Neuronal stem cell (in vitro differentiated cells): Measurements from ENCODE around the gene FOXE1.

Source experiments
- DNase-seq: peaks from one replicate; pipeline ENCODE4 v3.0.0-alpha.2; 2013; ENCODE audit warnings: low spot score
- H2AFZ ChIP-seq: one replicate; pipeline ENCODE4 v1.6.1; 2013; ENCODE audit warnings: mild to moderate bottlenecking, low read length, inconsistent platforms
- H2AK5ac ChIP-seq: 2 replicates; pipeline ENCODE4 v1.6.1; 2013; ENCODE audit warnings: low read depth, mild to moderate bottlenecking, inconsistent platforms, low read length, moderate library complexity, mixed read lengths
- H2BK120ac ChIP-seq: 2 replicates; pipeline ENCODE4 v1.6.1; 2013; ENCODE audit warnings: low read depth, mild to moderate bottlenecking, inconsistent platforms, low read length, moderate library complexity, mixed read lengths
- H2BK12ac ChIP-seq: one replicate; pipeline ENCODE4 v1.6.1; 2013; ENCODE audit warnings: low read length, inconsistent platforms
- H2BK15ac ChIP-seq: 2 replicates; pipeline ENCODE4 v1.6.1; 2013; ENCODE audit warnings: mild to moderate bottlenecking, low read length, inconsistent platforms, mixed read lengths
- H2BK5ac ChIP-seq: one replicate; pipeline ENCODE4 v1.6.1; 2013; ENCODE audit warnings: inconsistent platforms, mild to moderate bottlenecking, low read length, moderate library complexity
- H3K14ac ChIP-seq: one replicate; pipeline ENCODE4 v1.6.1; 2013; ENCODE audit warnings: low read length, inconsistent platforms
- H3K18ac ChIP-seq: 2 replicates; pipeline ENCODE4 v1.6.1; 2013; ENCODE audit warnings: low read length, inconsistent platforms
- H3K23ac ChIP-seq: 2 replicates; pipeline ENCODE4 v1.6.1; 2013; ENCODE audit warnings: low read depth, mild to moderate bottlenecking, mixed read lengths, low read length, inconsistent platforms; ENCODE audit not compliant: poor library complexity
- H3K27ac ChIP-seq: replicated peaks from 3 replicates; pipeline ENCODE4 v1.5.1; 2013; ENCODE audit warnings: low read length, inconsistent platforms
- H3K27me3 ChIP-seq, 3 experiments: 2 replicates each; pipeline ENCODE4 v1.6.1; 2013; ENCODE audit warnings: low read length in 3 of 3, mild to moderate bottlenecking in 2 of 3, inconsistent platforms in 1 of 3, low read depth in 1 of 3, mixed read lengths in 1 of 3, moderate library complexity in 1 of 3; ENCODE audit not compliant: control insufficient read depth in 3 of 3, insufficient read depth in 3 of 3
- H3K36me3 ChIP-seq, 2 donors: replicated peaks in 1 of 2; 2 replicates each; pipeline ENCODE4 v1.6.1; 2013; ENCODE audit warnings: low read length in 2 of 2; ENCODE audit not compliant: control insufficient read depth in 2 of 2, insufficient read depth in 2 of 2
- H3K4ac ChIP-seq: 2 replicates; pipeline ENCODE4 v1.6.1; 2013; ENCODE audit warnings: inconsistent platforms, mild to moderate bottlenecking, low read length, moderate library complexity
- H3K4me1 ChIP-seq, 2 donors: 1 replicate in 1 of 2; 2 replicates in 1 of 2; pipeline ENCODE4 v1.6.1; 2013; ENCODE audit warnings: low read length in 2 of 2, low read depth in 1 of 2; ENCODE audit not compliant: control insufficient read depth in 2 of 2, insufficient read depth in 1 of 2
- H3K4me2 ChIP-seq: one replicate; pipeline ENCODE4 v1.6.1; 2013; ENCODE audit warnings: mild to moderate bottlenecking, low read length, inconsistent platforms; ENCODE audit not compliant: insufficient read depth, poor library complexity, severe bottlenecking
- H3K4me3 ChIP-seq, 2 donors: 2 replicates each; pipeline ENCODE4 v1.5.1; 2013; ENCODE audit warnings: low read length in 2 of 2, mild to moderate bottlenecking in 2 of 2, inconsistent platforms in 1 of 2, moderate library complexity in 1 of 2
- H3K79me1 ChIP-seq: one replicate; pipeline ENCODE4 v1.6.1; 2013; ENCODE audit warnings: low read depth, mild to moderate bottlenecking, inconsistent platforms, low read length, moderate library complexity
- H3K9ac ChIP-seq: one replicate; pipeline ENCODE4 v1.6.1; 2013; ENCODE audit warnings: mild to moderate bottlenecking, low read depth, low read length, inconsistent platforms; ENCODE audit not compliant: poor library complexity
- H3K9me3 ChIP-seq, 2 donors: replicated peaks in 1 of 2; 2 replicates each; pipeline versions ENCODE3 to v1.6.1; 2013; ENCODE audit warnings: low read length in 2 of 2, mild to moderate bottlenecking in 2 of 2, inconsistent platforms in 1 of 2, low read depth in 1 of 2, mixed read lengths in 1 of 2, moderate library complexity in 1 of 2; ENCODE audit not compliant: control insufficient read depth in 2 of 2, insufficient read depth in 1 of 2
- H4K8ac ChIP-seq: one replicate; pipeline ENCODE4 v1.6.1; 2013; ENCODE audit warnings: low read depth, mild to moderate bottlenecking, inconsistent platforms, low read length, moderate library complexity
- H4K91ac ChIP-seq: one replicate; pipeline ENCODE4 v1.6.1; 2013; ENCODE audit warnings: low read length, low read depth, mild to moderate bottlenecking, inconsistent platforms; ENCODE audit not compliant: poor library complexity
- WGBS, 2 donors: extraction: QIAGEN DNeasy Blood & Tissue Kit; methylation state at CpG; one replicate each; pipeline ENCODE4 v1.1.7; 2013; ENCODE audit warnings: missing lambda C conversion rate in 2 of 2, mixed read lengths in 1 of 2; ENCODE audit not compliant: insufficient read length in 2 of 2, insufficient replicate concordance in 1 of 2; ENCODE audit errors: extremely low coverage in 2 of 2; 5-methylcytosine and 5-hydroxymethylcytosine counted together

Gene FOXE1

GRCh38 chr9:97808415-97808814 lies 44.6 kb upstream of the FOXE1 start:
- H4K91ac ChIP-seq = no peak overlapping the region
- no peak for DNase-seq
- no peaks in the 10 kb centered on the region for H3K36me3 ChIP-seq
- H2BK120ac ChIP-seq = no peak overlapping the region
- H3K4me2 ChIP-seq = no peak overlapping the region
- no peak overlapping the region for H2BK15ac ChIP-seq
- H3K14ac ChIP-seq = no peak overlapping the region
- peaks cover 0 to 20% of the 10 kb centered on the region in 2 donors for H3K4me1 ChIP-seq
- no peak overlapping the region for H4K8ac ChIP-seq
- no peak overlapping the region for H3K9ac ChIP-seq
- no peak overlapping the region for H3K27ac ChIP-seq
- no peak overlapping the region for H2AFZ ChIP-seq
- H3K23ac ChIP-seq = no peak overlapping the region
- H3K4ac ChIP-seq = no peak overlapping the region
- no peaks in the 10 kb centered on the region for H3K79me1 ChIP-seq
- no peaks in the 10 kb centered on the region for H3K9me3 ChIP-seq
- no peak overlapping the region for H2AK5ac ChIP-seq
- no peak overlapping the region for H3K4me3 ChIP-seq
- peaks cover 0 to 60% (median 3%) of the 10 kb centered on the region in 3 experiments for H3K27me3 ChIP-seq
- no peak overlapping the region for H2BK5ac ChIP-seq
- H2BK12ac ChIP-seq = no peak overlapping the region
- no CpG with 5 or more reads among the region's 5 CpGs for WGBS, 2 donors
- H3K18ac ChIP-seq = no peak overlapping the region

GRCh38 chr9:97808972-97809371 lies 44.1 kb upstream of the FOXE1 start:
- H3K27ac ChIP-seq = no peak overlapping the region
- no peak overlapping the region for H4K91ac ChIP-seq
- H2AFZ ChIP-seq = no peak overlapping the region
- no peak overlapping the region for H4K8ac ChIP-seq
- DNase-seq = no peak
- H3K27me3 ChIP-seq = peaks cover 0 to 55% (median under 1%) of the 10 kb centered on the region in 3 experiments
- H3K9me3 ChIP-seq = no peaks in the 10 kb centered on the region
- no peak overlapping the region for H3K23ac ChIP-seq
- H2BK120ac ChIP-seq = no peak overlapping the region
- H3K4me2 ChIP-seq = no peak overlapping the region
- no peak overlapping the region for H3K18ac ChIP-seq
- H2BK5ac ChIP-seq = no peak overlapping the region
- H3K4ac ChIP-seq = no peak overlapping the region
- H2AK5ac ChIP-seq = no peak overlapping the region
- no peak overlapping the region for H2BK12ac ChIP-seq
- H3K4me1 ChIP-seq = peaks cover 0 to 17% of the 10 kb centered on the region in 2 donors
- no CpG with 5 or more reads among the region's 2 CpGs for WGBS, 2 donors
- no peaks in the 10 kb centered on the region for H3K36me3 ChIP-seq
- H3K79me1 ChIP-seq = no peaks in the 10 kb centered on the region
- H3K4me3 ChIP-seq = no peak overlapping the region
- no peak overlapping the region for H3K9ac ChIP-seq
- no peak overlapping the region for H3K14ac ChIP-seq
- H2BK15ac ChIP-seq = no peak overlapping the region

- Histone ChIP-seq H2BK12ac (no peak overlapping the region), H2AK5ac (no peak overlapping the region), H3K4me3 (no peak overlapping the region), H3K36me3 (no peaks in the 10 kb centered on the region), H3K14ac (no peak overlapping the region), H3K4me1 (peaks cover 0 to 17% of the 10 kb centered on the region in 2 donors), H2BK120ac (no peak overlapping the region), H4K8ac (no peak overlapping the region), H3K79me1 (no peaks in the 10 kb centered on the region), H3K23ac (no peak overlapping the region), H4K91ac (no peak overlapping the region), H2BK5ac (no peak overlapping the region), H3K27ac (no peak overlapping the region), H3K18ac (no peak overlapping the region), H3K27me3 (peaks cover 0 to 50% (median 0%) of the 10 kb centered on the region in 3 experiments), H3K4me2 (no peak overlapping the region), H3K4ac (no peak overlapping the region), H3K9me3 (no peaks in the 10 kb centered on the region), H2BK15ac (peak overlapping the region; percentile 14), H2AFZ (no peak overlapping the region), H3K9ac (no peak overlapping the region)
- no CpG with 5 or more reads among the region's 5 CpGs for WGBS, 2 donors
- DNase-seq = no peak
Observed at GRCh38 chr9:97809666-97810344, 43.2 kb upstream of the FOXE1 start.

GRCh38 chr9:97811533-97812246 lies 41.3 kb upstream of the FOXE1 start:
- Histone ChIP-seq H3K9ac (no peak overlapping the region), H2AK5ac (no peak overlapping the region), H2AFZ (no peak overlapping the region), H3K23ac (no peak overlapping the region), H2BK120ac (no peak overlapping the region), H3K14ac (no peak overlapping the region), H3K18ac (no peak overlapping the region), H3K4ac (no peak overlapping the region), H2BK15ac (no peak overlapping the region), H4K91ac (no peak overlapping the region), H3K79me1 (no peaks in the 10 kb centered on the region), H3K4me2 (no peak overlapping the region), H3K9me3 (no peaks in the 10 kb centered on the region), H3K4me3 (no peak overlapping the region), H2BK12ac (no peak overlapping the region), H3K4me1 (peaks cover 0 to 17% of the 10 kb centered on the region in 2 donors), H3K27ac (no peak overlapping the region), H2BK5ac (no peak overlapping the region), H3K27me3 (peaks cover 0 to 43% (median 0%) of the 10 kb centered on the region in 3 experiments), H4K8ac (no peak overlapping the region), H3K36me3 (no peaks in the 10 kb centered on the region)
- DNase-seq = no peak
- no CpG with 5 or more reads among the region's 7 CpGs for WGBS, 2 donors
